HG03108 (cell line): ENCODE measurements around the gene PAFAH2.

ENCODE experiments used
- ATAC-seq: cut with Tn5 transposase; IDR thresholded peaks from one replicate; pipeline ENCODE4 v1.9.1; 2021; ENCODE audit warnings: moderate library complexity; ENCODE audit not compliant: unreplicated experiment

Gene PAFAH2

DNA sequence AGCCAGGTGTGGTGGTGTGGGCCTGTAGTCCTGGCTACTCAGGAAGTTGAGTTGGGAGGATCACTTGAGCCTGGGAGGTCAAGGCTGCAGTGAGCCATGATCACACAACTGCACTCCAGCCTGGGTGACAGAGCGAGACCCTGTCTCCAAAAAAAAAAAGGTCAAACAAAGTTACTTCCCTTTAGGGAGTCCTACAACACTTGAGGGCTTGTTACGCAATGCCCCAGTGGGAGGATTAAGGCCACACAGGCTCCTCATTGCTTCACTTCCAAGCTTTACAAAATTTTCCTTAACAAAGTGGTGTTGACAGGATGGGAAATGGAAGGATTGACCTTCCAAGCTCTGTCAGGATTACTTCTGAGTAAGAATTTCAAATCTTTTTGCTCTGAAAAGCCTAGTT lies 17.5 kb upstream of the PAFAH2 start:
- no peak for ATAC-seq

- no peak for ATAC-seq
Measured at GRCh38 chr1:26014179-26014578, 16.3 kb upstream of the PAFAH2 start.

GRCh38 chr1:26012864-26013263 lies 15.0 kb upstream of the PAFAH2 start:
- no peak for ATAC-seq

- ATAC-seq, result no peak
Measured at GRCh38 chr1:26010825-26011224, 13.0 kb upstream of the PAFAH2 start.

DNA sequence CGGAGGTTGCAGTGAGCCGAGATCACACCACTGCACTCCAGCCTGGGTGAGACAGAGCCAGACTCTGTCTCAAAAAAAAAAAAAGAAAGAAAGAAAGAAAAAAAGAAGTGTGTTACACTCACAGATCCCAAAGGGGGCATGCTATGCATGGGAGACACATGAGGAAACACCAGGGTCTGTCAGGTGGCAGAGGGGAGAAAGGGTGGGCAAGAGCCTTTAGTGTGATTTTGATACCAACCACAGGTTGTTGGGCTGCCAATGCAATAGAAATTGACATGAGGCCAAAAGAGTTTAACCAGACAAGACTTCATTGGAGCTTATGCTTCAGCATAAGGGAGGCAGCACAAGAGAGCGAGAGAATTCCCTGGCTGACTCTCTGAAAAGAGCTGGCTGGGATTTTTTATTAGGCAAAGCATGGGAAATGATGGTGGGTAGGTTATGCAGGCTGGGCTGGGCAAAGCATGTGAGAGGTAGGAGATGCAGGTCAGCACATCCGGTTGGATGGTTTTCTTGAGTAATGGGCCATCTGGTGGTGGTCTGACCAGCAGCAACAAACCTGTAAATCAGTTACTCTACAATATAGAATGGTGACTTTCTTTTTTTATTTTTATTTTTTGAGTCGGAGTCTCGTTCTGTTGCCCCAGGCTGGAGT lies 12.1 kb upstream of the PAFAH2 start:
- ATAC-seq, result no peak

GRCh38 chr1:26006710-26007109 lies 8.8 kb upstream of the PAFAH2 start:
- no peak for ATAC-seq

- ATAC-seq, result no peak
Measured at GRCh38 chr1:26005434-26006105, 7.7 kb upstream of the PAFAH2 start.

- ATAC-seq, result no peak
Measured at GRCh38 chr1:26003756-26004155, 5.9 kb upstream of the PAFAH2 start.

DNA sequence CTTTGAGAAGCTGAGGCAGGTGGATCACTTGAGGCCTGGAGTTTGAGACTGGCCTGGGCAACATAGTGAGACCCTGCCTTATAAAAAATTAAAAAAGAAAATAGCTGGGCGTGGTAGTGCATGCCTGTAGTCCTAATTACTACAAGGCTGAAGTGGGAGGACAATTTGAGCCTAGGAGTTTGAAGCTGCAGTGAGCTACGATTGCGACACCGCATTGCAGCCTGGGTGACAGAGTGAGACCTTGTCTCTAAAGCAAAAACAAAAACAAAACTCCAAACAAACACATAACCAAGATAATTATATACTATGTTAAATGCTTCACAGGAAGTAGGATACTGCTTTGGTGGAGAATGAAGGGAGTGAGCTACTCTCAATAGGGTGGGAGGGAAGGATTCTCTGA lies 5.4 kb upstream of the PAFAH2 start:
- no peak for ATAC-seq

DNA sequence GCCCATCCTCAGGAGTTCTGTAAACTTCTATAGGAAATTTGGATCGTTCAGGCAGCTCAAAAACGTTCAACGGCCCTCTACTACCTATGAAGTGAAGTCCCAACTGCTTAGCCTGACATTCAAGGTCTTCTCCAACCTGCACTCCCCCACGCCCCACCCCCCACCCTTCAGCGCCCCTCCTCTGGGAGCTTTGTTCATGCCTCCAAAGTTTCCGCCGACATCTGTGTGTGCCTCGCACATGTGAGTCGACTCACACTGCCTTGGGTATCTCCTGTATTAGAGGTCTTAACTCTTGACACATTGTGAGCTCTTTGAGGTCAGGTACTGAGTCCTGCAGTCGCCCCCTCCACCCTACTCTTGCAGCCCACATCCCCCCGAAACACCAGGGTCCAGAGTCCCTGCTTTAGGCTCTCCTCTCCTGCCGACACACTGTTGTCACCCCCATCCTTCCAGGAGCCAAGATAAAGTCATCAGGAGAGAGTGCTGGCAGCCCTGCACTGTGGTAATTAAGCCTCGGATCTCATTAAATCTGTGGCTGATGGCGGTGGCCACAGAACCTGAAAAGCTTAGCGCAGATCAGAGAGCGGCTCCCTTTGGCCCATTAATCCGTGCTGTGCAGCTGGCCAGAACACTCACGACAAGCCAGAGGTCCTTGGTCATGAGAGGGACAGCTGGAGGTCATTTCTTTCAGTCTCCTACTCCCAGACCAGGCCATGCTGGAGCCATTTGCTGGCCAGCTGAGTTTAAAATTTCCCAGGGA lies 1.4 kb upstream of the PAFAH2 start:
- no peak for ATAC-seq

GRCh38 chr1:25996966-25997827 lies 666 bp downstream of the PAFAH2 start:
- no peak for ATAC-seq

- ATAC-seq, result no peak
Measured at GRCh38 chr1:25994402-25995150, 3.3 kb downstream of the PAFAH2 start.

GRCh38 chr1:25993197-25993951 lies 4.5 kb downstream of the PAFAH2 start:
- no peak for ATAC-seq

DNA sequence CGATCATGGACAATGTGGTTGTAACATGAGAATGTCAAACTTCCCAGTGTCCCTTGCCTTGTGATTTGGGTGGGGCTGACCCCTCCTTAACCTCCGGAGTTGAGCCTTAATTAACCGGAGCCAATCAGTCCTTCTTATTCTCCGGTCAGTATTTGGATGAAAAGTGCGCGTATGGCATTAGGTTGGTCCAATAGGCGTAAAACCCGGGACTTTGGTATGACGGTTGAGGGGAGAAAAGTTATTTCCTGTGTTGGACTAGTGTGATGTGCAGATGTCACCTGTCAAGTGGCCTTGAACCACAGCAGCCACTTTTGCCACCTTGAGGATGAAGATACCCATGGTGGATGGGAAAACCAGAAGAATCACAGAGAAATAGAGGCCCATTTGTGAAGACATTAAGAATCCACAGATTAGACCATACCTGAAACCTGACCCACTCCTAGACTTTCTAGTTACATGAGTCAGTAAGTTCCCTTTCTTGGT lies 5.1 kb downstream of the PAFAH2 start:
- ATAC-seq, result no peak

DNA sequence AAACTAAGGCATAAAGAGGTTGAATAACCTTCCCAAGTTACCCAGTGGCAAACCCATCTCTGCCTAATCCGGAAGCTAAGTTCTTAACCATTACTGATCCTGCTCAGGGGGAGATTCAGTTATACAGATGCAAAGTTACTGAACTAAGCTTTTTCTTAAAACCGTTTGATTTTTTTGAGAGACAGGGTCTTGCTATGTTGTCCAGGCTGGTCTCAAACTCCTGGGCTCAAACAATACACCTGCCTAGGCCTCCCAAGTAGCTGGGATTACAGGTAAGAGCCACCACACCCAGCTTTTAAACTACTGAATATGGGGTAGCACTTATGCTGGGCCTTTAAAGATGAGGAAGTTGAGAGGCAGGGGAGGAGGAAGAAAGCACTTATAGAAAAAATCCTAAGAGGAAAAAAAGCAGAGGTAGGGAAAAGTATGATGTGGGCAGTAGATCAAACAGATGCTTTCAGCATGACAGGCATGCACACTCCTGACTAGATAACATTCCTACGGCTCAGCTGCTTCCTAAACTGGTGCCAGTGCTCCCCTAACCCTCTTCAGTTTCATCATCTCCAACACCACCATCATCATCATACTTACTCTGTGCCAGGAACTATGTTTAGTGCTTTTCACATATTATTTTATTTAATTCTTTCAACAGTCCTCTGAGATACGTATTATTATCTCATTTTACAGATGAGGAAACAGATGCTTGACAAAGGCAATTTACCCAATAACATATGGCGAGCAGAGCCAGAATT lies 5.8 kb downstream of the PAFAH2 start:
- no peak for ATAC-seq

GRCh38 chr1:25990702-25991395 lies 7.0 kb downstream of the PAFAH2 start:
- no peak for ATAC-seq

GRCh38 chr1:25990251-25990650 lies 7.6 kb downstream of the PAFAH2 start:
- ATAC-seq, result no peak
